Liver (tissue), 9 donors: ENCODE data around the gene LDLRAD4. TPM values are rescaled to one million over a fixed set of nuclear protein-coding genes. Genes with fewer than 3 reads are reported as not detected.

Source experiments
- DNase-seq: peaks from one replicate; pipeline ENCODE4 v3.0.0-alpha.2; 2017; ENCODE audit warnings: low spot score
- H3K27ac ChIP-seq, 2 donors: one replicate each; pipeline ENCODE4 v1.7.0; 2013; ENCODE audit warnings: inconsistent platforms in 2 of 2, low read length in 2 of 2, control low read depth in 1 of 2, low read depth in 1 of 2, mild to moderate bottlenecking in 1 of 2
- H3K27me3 ChIP-seq, 4 donors: one replicate each; pipeline versions ENCODE4 v1.6.1 to v1.7.0; 2013; ENCODE audit warnings: low read length in 3 of 4, inconsistent platforms in 1 of 4, mild to moderate bottlenecking in 1 of 4, moderate library complexity in 1 of 4; ENCODE audit not compliant: control insufficient read depth in 4 of 4, insufficient read depth in 4 of 4
- H3K36me3 ChIP-seq, 4 donors: one replicate each; pipeline versions ENCODE4 v1.6.1 to v1.7.0; 2013; ENCODE audit warnings: low read length in 3 of 4, mild to moderate bottlenecking in 3 of 4, low read depth in 1 of 4, moderate library complexity in 1 of 4; ENCODE audit not compliant: control insufficient read depth in 4 of 4, insufficient read depth in 3 of 4
- H3K4me1 ChIP-seq, 4 donors: one replicate each; pipeline versions ENCODE4 v1.6.1 to v1.7.0; 2013; ENCODE audit warnings: low read length in 3 of 4, mild to moderate bottlenecking in 3 of 4, moderate library complexity in 1 of 4; ENCODE audit not compliant: control insufficient read depth in 4 of 4, insufficient read depth in 4 of 4
- H3K4me3 ChIP-seq, 3 donors: one replicate each; pipeline versions ENCODE4 v1.6.1 to v1.7.0; 2013; ENCODE audit warnings: low read length in 3 of 3, control low read depth in 1 of 3, low read depth in 1 of 3, mild to moderate bottlenecking in 1 of 3
- H3K9ac ChIP-seq, 2 donors: one replicate each; pipeline ENCODE4 v1.7.0; 2013; ENCODE audit warnings: low read length in 2 of 2, mild to moderate bottlenecking in 2 of 2, moderate library complexity in 2 of 2, control low read depth in 1 of 2, low read depth in 1 of 2
- H3K9me3 ChIP-seq, 4 donors: one replicate each; pipeline versions ENCODE4 v1.6.1 to v1.7.0; 2013; ENCODE audit warnings: low read length in 3 of 4; ENCODE audit not compliant: control insufficient read depth in 4 of 4
- EGR1 ChIP-seq, 2 donors: IDR thresholded peaks; 2 replicates each; pipeline ENCODE4 v1.6.1; 2016 to 2018; ENCODE audit warnings: antibody characterized with exemption in 2 of 2, low read depth in 2 of 2
- FOXA1 ChIP-seq: IDR thresholded peaks from 2 replicates; pipeline ENCODE4 v1.6.1; 2016; ENCODE audit warnings: antibody characterized with exemption
- FOXA2 ChIP-seq: IDR thresholded peaks from 2 replicates; pipeline ENCODE4 v1.6.1; 2016; ENCODE audit warnings: antibody characterized with exemption
- GABPA ChIP-seq, 2 donors: IDR thresholded peaks in 1 of 2; conservative IDR thresholded peaks in 1 of 2; 2 replicates each; pipeline ENCODE4 v1.6.1; 2016; ENCODE audit warnings: antibody characterized with exemption in 2 of 2, mild to moderate bottlenecking in 1 of 2, moderate library complexity in 1 of 2
- HNF4A ChIP-seq, 2 donors: conservative IDR thresholded peaks; 2 replicates each; pipeline ENCODE4 v1.6.1; 2016; ENCODE audit warnings: antibody characterized with exemption in 2 of 2, mild to moderate bottlenecking in 2 of 2
- JUND ChIP-seq, 2 donors: IDR thresholded peaks; 2 replicates each; pipeline ENCODE4 v1.6.1; 2016; ENCODE audit warnings: antibody characterized with exemption in 2 of 2
- NR2F2 ChIP-seq: IDR thresholded peaks from 2 replicates; pipeline ENCODE4 v1.6.1; 2016; ENCODE audit warnings: antibody characterized with exemption
- RAD21 ChIP-seq, 2 donors: IDR thresholded peaks; 2 replicates each; pipeline ENCODE4 v1.6.1; 2016; ENCODE audit warnings: antibody characterized with exemption in 2 of 2, mild to moderate bottlenecking in 2 of 2
- RXRA ChIP-seq, 2 donors: IDR thresholded peaks; 2 replicates each; pipeline ENCODE4 v1.6.1; 2017 to 2018; ENCODE audit warnings: antibody characterized with exemption in 2 of 2, mild to moderate bottlenecking in 1 of 2
- SP1 ChIP-seq: IDR thresholded peaks from 2 replicates; pipeline ENCODE4 v1.6.1; 2018; ENCODE audit warnings: antibody characterized with exemption, mild to moderate bottlenecking
- TAF1 ChIP-seq: conservative IDR thresholded peaks from 2 replicates; pipeline ENCODE4 v1.6.1; 2016; ENCODE audit warnings: antibody characterized with exemption, mild to moderate bottlenecking
- YY1 ChIP-seq: IDR thresholded peaks from 2 replicates; pipeline ENCODE4 v1.6.1; 2016; ENCODE audit warnings: antibody characterized with exemption, mild to moderate bottlenecking
- WGBS: extraction: QIAGEN DNeasy Blood & Tissue Kit; methylation state at CpG from one replicate; pipeline ENCODE4 v1.1.7; 2013; 5-methylcytosine and 5-hydroxymethylcytosine counted together
- polyA plus RNA-seq, 2 donors: library from polyadenylated mRNA; stranded (reverse) in 1 of 2; unstranded in 1 of 2; fragments of 200-250 nt in 1 of 2; fragments of >200 nt in 1 of 2; fragmentation: Nextera tagmentation in 1 of 2; extraction: Ambion mirVana in 1 of 2; gene quantifications; one replicate each; pipeline versions ENCODE4 v1.2.1 to v1.2.3, GENCODE V29; 2013 to 2015
- total RNA-seq, 2 donors: library from RNA; depleted of rRNA; stranded (reverse); fragments of >200 nt; gene quantifications; one replicate each; pipeline ENCODE4 v1.2.3, GENCODE V29; 2014
- TF ChIP-seq, protein P1 (sequence below): IDR thresholded peaks from 2 replicates; pipeline ENCODE4 v1.6.1; 2016; ENCODE audit warnings: antibody characterized with exemption, mild to moderate bottlenecking
- TF ChIP-seq, protein P2 (sequence below): IDR thresholded peaks from 2 replicates; pipeline ENCODE4 v1.6.1; 2016; ENCODE audit warnings: antibody characterized with exemption
- TF ChIP-seq, protein P3 (sequence below): fragments of 150-350 bp; IDR thresholded peaks from 2 replicates; pipeline ENCODE4 v1.5.1; 2017; ENCODE audit warnings: improper control_type of control experiment, low read depth, low read length; ENCODE audit not compliant: missing input control
- TF ChIP-seq, protein P4 (sequence below): IDR thresholded peaks from 2 replicates; pipeline ENCODE4 v1.6.1; 2016; ENCODE audit warnings: antibody characterized with exemption
- TF ChIP-seq, protein P5 (sequence below): IDR thresholded peaks from 2 replicates; pipeline ENCODE4 v1.6.1; 2016; ENCODE audit warnings: antibody characterized with exemption
- donor health status: healthy.
- donor health status: healthy.
- donor health status: healthy.
- donor health status: healthy.
- donor health status: healthy.

LDLRAD4 gene
- total and polyA plus RNA-seq, 4 donors, result 4.8 to 41.7 (median 12.7) TPM

DNA sequence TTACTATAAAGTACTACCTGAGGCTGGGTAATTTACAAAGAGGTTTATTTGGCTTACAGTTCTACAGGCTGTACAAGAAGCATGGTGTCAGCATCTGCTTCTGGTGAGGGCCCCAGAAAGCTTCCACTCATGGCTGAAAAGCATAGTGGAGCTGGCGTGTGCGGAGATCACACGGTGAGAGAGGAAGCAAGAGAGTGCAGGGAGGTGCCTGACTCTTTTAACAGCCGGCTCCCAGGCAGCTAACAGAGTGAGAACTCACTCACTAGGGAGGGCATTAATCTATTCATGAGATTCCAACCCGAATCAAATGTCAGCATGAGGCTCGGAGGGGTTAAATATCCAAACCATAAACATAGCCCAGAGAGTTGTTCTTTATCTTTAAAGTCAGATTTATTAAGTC, 117.3 kb downstream of the LDLRAD4 start:
- no peaks in the 10 kb centered on the region for H3K9me3 ChIP-seq
- H3K4me3 ChIP-seq, result no peak overlapping the region
- H3K27ac ChIP-seq, result no peak overlapping the region
- H3K9ac ChIP-seq, result no peak overlapping the region
- H3K36me3 ChIP-seq, result no peaks in the 10 kb centered on the region
- peaks cover 3 to 26% (median 13%) of the 10 kb centered on the region in 4 donors for H3K4me1 ChIP-seq
- DNase-seq, result no peak
- TF ChIP-seq NR2F2, result no peak
- no peak for TF ChIP-seq TAF1
- no peak for TF ChIP-seq YY1
- TF ChIP-seq RXRA (IDR thresholded peaks at IDR 0.05), result no peak
- TF ChIP-seq, protein P1, sequence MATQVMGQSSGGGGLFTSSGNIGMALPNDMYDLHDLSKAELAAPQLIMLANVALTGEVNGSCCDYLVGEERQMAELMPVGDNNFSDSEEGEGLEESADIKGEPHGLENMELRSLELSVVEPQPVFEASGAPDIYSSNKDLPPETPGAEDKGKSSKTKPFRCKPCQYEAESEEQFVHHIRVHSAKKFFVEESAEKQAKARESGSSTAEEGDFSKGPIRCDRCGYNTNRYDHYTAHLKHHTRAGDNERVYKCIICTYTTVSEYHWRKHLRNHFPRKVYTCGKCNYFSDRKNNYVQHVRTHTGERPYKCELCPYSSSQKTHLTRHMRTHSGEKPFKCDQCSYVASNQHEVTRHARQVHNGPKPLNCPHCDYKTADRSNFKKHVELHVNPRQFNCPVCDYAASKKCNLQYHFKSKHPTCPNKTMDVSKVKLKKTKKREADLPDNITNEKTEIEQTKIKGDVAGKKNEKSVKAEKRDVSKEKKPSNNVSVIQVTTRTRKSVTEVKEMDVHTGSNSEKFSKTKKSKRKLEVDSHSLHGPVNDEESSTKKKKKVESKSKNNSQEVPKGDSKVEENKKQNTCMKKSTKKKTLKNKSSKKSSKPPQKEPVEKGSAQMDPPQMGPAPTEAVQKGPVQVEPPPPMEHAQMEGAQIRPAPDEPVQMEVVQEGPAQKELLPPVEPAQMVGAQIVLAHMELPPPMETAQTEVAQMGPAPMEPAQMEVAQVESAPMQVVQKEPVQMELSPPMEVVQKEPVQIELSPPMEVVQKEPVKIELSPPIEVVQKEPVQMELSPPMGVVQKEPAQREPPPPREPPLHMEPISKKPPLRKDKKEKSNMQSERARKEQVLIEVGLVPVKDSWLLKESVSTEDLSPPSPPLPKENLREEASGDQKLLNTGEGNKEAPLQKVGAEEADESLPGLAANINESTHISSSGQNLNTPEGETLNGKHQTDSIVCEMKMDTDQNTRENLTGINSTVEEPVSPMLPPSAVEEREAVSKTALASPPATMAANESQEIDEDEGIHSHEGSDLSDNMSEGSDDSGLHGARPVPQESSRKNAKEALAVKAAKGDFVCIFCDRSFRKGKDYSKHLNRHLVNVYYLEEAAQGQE, result no peak
- TF ChIP-seq FOXA2, result no peak
- no peak for TF ChIP-seq FOXA1
- TF ChIP-seq, protein P2, sequence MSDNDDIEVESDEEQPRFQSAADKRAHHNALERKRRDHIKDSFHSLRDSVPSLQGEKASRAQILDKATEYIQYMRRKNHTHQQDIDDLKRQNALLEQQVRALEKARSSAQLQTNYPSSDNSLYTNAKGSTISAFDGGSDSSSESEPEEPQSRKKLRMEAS, result no peak
- no peak for TF ChIP-seq GABPA (IDR thresholded peaks at IDR 0.05 in 1 of 2, conservative IDR thresholded peaks at IDR 0.05 in 1 of 2)
- TF ChIP-seq, protein P3, sequence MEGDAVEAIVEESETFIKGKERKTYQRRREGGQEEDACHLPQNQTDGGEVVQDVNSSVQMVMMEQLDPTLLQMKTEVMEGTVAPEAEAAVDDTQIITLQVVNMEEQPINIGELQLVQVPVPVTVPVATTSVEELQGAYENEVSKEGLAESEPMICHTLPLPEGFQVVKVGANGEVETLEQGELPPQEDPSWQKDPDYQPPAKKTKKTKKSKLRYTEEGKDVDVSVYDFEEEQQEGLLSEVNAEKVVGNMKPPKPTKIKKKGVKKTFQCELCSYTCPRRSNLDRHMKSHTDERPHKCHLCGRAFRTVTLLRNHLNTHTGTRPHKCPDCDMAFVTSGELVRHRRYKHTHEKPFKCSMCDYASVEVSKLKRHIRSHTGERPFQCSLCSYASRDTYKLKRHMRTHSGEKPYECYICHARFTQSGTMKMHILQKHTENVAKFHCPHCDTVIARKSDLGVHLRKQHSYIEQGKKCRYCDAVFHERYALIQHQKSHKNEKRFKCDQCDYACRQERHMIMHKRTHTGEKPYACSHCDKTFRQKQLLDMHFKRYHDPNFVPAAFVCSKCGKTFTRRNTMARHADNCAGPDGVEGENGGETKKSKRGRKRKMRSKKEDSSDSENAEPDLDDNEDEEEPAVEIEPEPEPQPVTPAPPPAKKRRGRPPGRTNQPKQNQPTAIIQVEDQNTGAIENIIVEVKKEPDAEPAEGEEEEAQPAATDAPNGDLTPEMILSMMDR, result no peak
- no peak for TF ChIP-seq JUND (IDR thresholded peaks at IDR 0.05)
- no peak for TF ChIP-seq EGR1 (IDR thresholded peaks at IDR 0.05; ENCODE audit: low read depth in 2 of 2)
- no peak for TF ChIP-seq SP1
- 90% methylated on average over 6 of the region's 6 CpGs for WGBS
- no peaks in the 10 kb centered on the region for H3K27me3 ChIP-seq

DNA sequence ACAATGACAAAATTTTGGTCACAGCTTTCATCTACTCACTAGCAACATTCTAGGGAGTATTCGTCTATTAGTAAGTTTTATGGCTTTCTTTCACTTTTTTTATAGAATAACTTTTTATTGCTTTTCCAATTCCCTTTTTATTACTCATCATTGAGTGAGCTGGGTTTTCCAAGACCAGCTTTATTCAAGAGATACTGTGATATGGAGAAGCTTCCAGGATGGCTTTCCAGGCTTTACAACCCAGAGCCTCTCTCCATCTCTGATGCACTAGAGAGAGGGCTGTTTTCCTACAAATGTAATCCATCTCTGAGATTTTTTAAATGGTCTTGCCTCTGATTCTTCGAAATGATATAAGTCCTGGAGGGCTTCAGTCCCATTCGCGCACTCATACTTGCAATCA, 118.3 kb downstream of the LDLRAD4 start:
- peak overlapping the region in 1 of 3 donors; percentile 19 for H3K4me3 ChIP-seq
- no peaks in the 10 kb centered on the region for H3K27me3 ChIP-seq
- DNase-seq, result no peak
- H3K4me1 ChIP-seq, result peaks cover 3 to 26% (median 13%) of the 10 kb centered on the region in 4 donors
- H3K9me3 ChIP-seq, result peaks cover 0 to 2% (median 0%) of the 10 kb centered on the region in 4 donors
- WGBS, result 78% methylated on average over 4 of the region's 4 CpGs
- H3K27ac ChIP-seq, result peak overlapping the region; percentile 67 to 78
- H3K9ac ChIP-seq, result no peak overlapping the region
- TF ChIP-seq TAF1 (no peak), EGR1 (IDR thresholded peaks at IDR 0.05; ENCODE audit: low read depth in 2 of 2) (no peak), FOXA2 (no peak), SP1 (no peak), YY1 (no peak), RXRA (IDR thresholded peaks at IDR 0.05) (no peak), HNF4A (conservative IDR thresholded peaks at IDR 0.05) (no peak), RAD21 (IDR thresholded peaks at IDR 0.05) (no peak), NR2F2 (no peak)
- TF ChIP-seq, protein P1, result no peak
- TF ChIP-seq, protein P3, result no peak
- TF ChIP-seq, protein P2, result no peak
- TF ChIP-seq, protein P4, sequence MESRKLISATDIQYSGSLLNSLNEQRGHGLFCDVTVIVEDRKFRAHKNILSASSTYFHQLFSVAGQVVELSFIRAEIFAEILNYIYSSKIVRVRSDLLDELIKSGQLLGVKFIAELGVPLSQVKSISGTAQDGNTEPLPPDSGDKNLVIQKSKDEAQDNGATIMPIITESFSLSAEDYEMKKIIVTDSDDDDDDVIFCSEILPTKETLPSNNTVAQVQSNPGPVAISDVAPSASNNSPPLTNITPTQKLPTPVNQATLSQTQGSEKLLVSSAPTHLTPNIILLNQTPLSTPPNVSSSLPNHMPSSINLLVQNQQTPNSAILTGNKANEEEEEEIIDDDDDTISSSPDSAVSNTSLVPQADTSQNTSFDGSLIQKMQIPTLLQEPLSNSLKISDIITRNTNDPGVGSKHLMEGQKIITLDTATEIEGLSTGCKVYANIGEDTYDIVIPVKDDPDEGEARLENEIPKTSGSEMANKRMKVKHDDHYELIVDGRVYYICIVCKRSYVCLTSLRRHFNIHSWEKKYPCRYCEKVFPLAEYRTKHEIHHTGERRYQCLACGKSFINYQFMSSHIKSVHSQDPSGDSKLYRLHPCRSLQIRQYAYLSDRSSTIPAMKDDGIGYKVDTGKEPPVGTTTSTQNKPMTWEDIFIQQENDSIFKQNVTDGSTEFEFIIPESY, result no peak
- TF ChIP-seq, protein P5, sequence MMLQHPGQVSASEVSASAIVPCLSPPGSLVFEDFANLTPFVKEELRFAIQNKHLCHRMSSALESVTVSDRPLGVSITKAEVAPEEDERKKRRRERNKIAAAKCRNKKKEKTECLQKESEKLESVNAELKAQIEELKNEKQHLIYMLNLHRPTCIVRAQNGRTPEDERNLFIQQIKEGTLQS, result no peak
- no peaks in the 10 kb centered on the region for H3K36me3 ChIP-seq
